ENCODE measurements around the gene PTEN.

Gene PTEN

DNA sequence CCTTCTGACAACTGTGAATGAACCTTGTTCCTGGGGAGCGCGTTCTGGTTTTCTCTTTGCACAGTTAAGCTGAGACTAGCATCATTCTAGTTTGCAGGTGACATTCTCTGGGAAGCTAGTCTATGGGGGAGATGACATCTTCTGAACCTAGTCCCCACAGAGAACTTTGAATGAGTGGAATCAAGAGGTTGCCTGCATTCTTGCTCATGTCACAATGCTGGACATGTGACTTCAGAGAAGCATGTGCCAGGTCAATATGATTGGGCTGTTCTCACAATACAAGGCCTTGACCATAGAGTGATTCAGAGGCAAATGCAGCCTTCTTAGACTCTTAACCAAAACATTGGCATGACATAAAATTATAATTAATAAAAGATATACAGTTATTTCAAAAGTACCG, 22.2 kb upstream of the PTEN start:
- no peaks in the 10 kb centered on the region for H3F3A ChIP-seq (ENCODE audit: insufficient read depth, low read length)
- H3K27ac ChIP-seq (ENCODE audit: low read depth, low read length, poor library complexity, severe bottlenecking), result no peak overlapping the region
- H3K27me3 ChIP-seq (ENCODE audit: insufficient read depth, low read length), result no peaks in the 10 kb centered on the region
- H3K4me3 ChIP-seq (ENCODE audit: low read depth, low read length, poor library complexity, severe bottlenecking), result no peak overlapping the region
- H3K9ac ChIP-seq (ENCODE audit: low read length), result no peak overlapping the region
- no peaks in the 10 kb centered on the region; the same call in 1 of the 2 replicates for H3K9me2 ChIP-seq (ENCODE audit: low read depth, low read length)
- no peak for TF ChIP-seq EZH2 (IDR thresholded peaks at IDR 0.05; ENCODE audit: borderline replicate concordance, low read length)
- TF ChIP-seq, protein P1, sequence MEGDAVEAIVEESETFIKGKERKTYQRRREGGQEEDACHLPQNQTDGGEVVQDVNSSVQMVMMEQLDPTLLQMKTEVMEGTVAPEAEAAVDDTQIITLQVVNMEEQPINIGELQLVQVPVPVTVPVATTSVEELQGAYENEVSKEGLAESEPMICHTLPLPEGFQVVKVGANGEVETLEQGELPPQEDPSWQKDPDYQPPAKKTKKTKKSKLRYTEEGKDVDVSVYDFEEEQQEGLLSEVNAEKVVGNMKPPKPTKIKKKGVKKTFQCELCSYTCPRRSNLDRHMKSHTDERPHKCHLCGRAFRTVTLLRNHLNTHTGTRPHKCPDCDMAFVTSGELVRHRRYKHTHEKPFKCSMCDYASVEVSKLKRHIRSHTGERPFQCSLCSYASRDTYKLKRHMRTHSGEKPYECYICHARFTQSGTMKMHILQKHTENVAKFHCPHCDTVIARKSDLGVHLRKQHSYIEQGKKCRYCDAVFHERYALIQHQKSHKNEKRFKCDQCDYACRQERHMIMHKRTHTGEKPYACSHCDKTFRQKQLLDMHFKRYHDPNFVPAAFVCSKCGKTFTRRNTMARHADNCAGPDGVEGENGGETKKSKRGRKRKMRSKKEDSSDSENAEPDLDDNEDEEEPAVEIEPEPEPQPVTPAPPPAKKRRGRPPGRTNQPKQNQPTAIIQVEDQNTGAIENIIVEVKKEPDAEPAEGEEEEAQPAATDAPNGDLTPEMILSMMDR (IDR thresholded peaks at IDR 0.05; ENCODE audit: low read length), result no peak
- no peak overlapping the region for H2AFZ ChIP-seq (ENCODE audit: low read length)
- no peaks in the 10 kb centered on the region for H3K79me2 ChIP-seq (ENCODE audit: insufficient read depth, low read length)
- peaks cover 21% of the 10 kb centered on the region for H3K36me3 ChIP-seq (ENCODE audit: insufficient read depth, low read length)
- no peak overlapping the region for H3K4me2 ChIP-seq (ENCODE audit: low read length)
- H4K20me1 ChIP-seq (ENCODE audit: insufficient read depth, low read length), result no peaks in the 10 kb centered on the region
- 0 out of 2 replicates have a peak, but pooled peaks cover under 1% of the 10 kb centered on the region for H3K9me3 ChIP-seq (ENCODE audit: low read length)
- H3K4me1 ChIP-seq (ENCODE audit: insufficient read depth, low read length, severe bottlenecking), result peaks cover 5% of the 10 kb centered on the region

DNA sequence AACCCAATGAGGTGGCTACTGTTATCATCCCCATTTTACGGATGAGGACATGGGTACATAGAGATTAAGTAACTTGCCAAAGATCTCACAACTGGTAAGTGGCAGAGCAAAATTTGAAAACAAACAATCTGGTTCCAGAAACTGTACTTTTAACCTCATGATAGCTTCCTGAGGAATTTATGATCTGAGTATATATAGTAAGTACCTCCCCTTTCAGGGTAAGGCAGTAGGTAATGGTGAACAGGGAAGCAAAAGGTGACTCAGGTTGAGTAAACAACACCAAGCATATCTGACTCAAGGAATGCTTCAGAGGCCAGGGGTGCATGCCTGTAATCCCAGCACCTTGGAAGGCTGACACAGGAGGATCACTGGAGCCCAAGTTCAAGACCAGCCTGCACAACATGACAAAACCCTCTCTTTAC, 21.2 kb upstream of the PTEN start:
- H4K20me1 ChIP-seq (ENCODE audit: insufficient read depth, low read length), result no peaks in the 10 kb centered on the region
- no peak overlapping the region for H3K4me3 ChIP-seq (ENCODE audit: low read depth, low read length, poor library complexity, severe bottlenecking)
- H3F3A ChIP-seq (ENCODE audit: insufficient read depth, low read length), result no peaks in the 10 kb centered on the region
- no peak overlapping the region for H3K9ac ChIP-seq (ENCODE audit: low read length)
- no peaks in the 10 kb centered on the region for H3K27me3 ChIP-seq (ENCODE audit: insufficient read depth, low read length)
- H3K27ac ChIP-seq (ENCODE audit: low read depth, low read length, poor library complexity, severe bottlenecking), result no peak overlapping the region
- no peak overlapping the region for H2AFZ ChIP-seq (ENCODE audit: low read length)
- TF ChIP-seq, protein P1 (IDR thresholded peaks at IDR 0.05; ENCODE audit: low read length), result no peak
- TF ChIP-seq EZH2 (IDR thresholded peaks at IDR 0.05; ENCODE audit: borderline replicate concordance, low read length), result no peak
- H3K9me3 ChIP-seq (ENCODE audit: low read length), result no peaks in the 10 kb centered on the region
- H3K9me2 ChIP-seq (ENCODE audit: low read depth, low read length), result no peaks in the 10 kb centered on the region
- H3K4me1 ChIP-seq (ENCODE audit: insufficient read depth, low read length, severe bottlenecking), result peaks cover 5% of the 10 kb centered on the region
- H3K79me2 ChIP-seq (ENCODE audit: insufficient read depth, low read length), result no peaks in the 10 kb centered on the region
- no peak overlapping the region for H3K4me2 ChIP-seq (ENCODE audit: low read length)
- H3K36me3 ChIP-seq (ENCODE audit: insufficient read depth, low read length), result peaks cover 11% of the 10 kb centered on the region; the same call in 1 of the 2 replicates

DNA sequence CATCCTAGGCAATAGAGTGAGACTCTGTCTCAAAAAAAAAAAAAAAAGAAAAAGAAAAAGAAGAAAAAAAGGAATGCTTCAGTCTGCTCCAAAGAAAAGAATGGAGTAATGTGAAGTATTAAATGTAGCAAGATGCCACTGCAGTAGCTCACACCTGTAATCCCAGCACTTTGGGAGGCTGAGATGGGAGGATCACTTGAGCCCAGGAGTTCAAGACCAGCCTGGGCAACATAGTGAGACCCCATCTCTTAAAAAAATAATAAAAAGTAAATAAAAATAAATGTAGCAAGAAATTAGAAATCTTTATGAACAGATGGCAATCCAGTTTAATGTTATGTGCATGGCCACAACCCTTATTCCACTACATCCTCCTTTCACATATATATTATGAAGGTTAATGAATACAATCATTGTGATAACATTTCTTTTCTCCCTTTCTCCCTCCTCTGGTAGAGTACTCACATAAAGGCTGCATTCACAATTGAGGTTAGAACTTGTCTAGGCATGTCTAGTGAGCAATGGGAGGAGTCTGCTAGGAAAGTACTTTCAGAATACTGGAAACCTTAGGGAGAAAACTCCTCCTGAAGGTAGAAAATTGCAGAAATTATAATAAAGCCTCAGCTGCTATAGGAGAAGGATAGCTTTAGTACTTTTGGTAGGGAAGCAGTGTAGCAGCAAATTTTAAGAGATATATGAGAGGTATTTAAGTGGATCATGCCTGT, 20.5 kb upstream of the PTEN start:
- Histone ChIP-seq H3K79me2 (ENCODE audit: insufficient read depth, low read length) (no peaks in the 10 kb centered on the region), H3K9me2 (ENCODE audit: low read depth, low read length) (no peaks in the 10 kb centered on the region), H3K36me3 (ENCODE audit: insufficient read depth, low read length) (peaks cover 4% of the 10 kb centered on the region; the same call in 1 of the 2 replicates), H2AFZ (ENCODE audit: low read length) (no peak overlapping the region), H4K20me1 (ENCODE audit: insufficient read depth, low read length) (no peaks in the 10 kb centered on the region), H3K9me3 (ENCODE audit: low read length) (no peaks in the 10 kb centered on the region), H3F3A (ENCODE audit: insufficient read depth, low read length) (no peaks in the 10 kb centered on the region), H3K27ac (ENCODE audit: low read depth, low read length, poor library complexity, severe bottlenecking) (no peak overlapping the region), H3K4me2 (ENCODE audit: low read length) (no peak overlapping the region), H3K27me3 (ENCODE audit: insufficient read depth, low read length) (no peaks in the 10 kb centered on the region), H3K4me3 (ENCODE audit: low read depth, low read length, poor library complexity, severe bottlenecking) (no peak overlapping the region), H3K9ac (ENCODE audit: low read length) (no peak overlapping the region), H3K4me1 (ENCODE audit: insufficient read depth, low read length, severe bottlenecking) (peaks cover 5% of the 10 kb centered on the region)
- TF ChIP-seq, protein P1 (IDR thresholded peaks at IDR 0.05; ENCODE audit: low read length), result no peak
- no peak for TF ChIP-seq EZH2 (IDR thresholded peaks at IDR 0.05; ENCODE audit: borderline replicate concordance, low read length)

Measured in OCI-LY1 (cell line).